Muscle layer of colon (tissue), 2 donors: ENCODE data around the gene TRMT10C.
"Not testable (repeated sequence)": the region's sequence is repeated elsewhere in the genome, so short reads cannot be mapped to it uniquely, and the experiment has no call there.

Experiments
- H3K27ac ChIP-seq: one replicate; pipeline ENCODE4 v1.7.0; 2013; ENCODE audit warnings: low read depth, mild to moderate bottlenecking, low read length, moderate library complexity
- H3K27me3 ChIP-seq, 2 donors: one replicate each; pipeline ENCODE4 v1.7.0; 2013; ENCODE audit warnings: low read length in 2 of 2, mild to moderate bottlenecking in 2 of 2; ENCODE audit not compliant: insufficient read depth in 2 of 2, control insufficient read depth in 1 of 2
- H3K36me3 ChIP-seq: one replicate; pipeline ENCODE4 v1.7.0; 2013; ENCODE audit warnings: mild to moderate bottlenecking, low read length; ENCODE audit not compliant: insufficient read depth
- H3K4me1 ChIP-seq: one replicate; pipeline ENCODE4 v1.7.0; 2013; ENCODE audit warnings: mild to moderate bottlenecking, low read length; ENCODE audit not compliant: insufficient read depth
- H3K4me3 ChIP-seq, 2 donors: one replicate each; pipeline ENCODE4 v1.7.0; 2013; ENCODE audit warnings: low read length in 2 of 2, low read depth in 1 of 2, mild to moderate bottlenecking in 1 of 2, moderate library complexity in 1 of 2
- H3K9ac ChIP-seq: one replicate; pipeline ENCODE4 v1.7.0; 2013; ENCODE audit warnings: low read length
- H3K9me3 ChIP-seq: one replicate; pipeline ENCODE4 v1.7.0; 2013; ENCODE audit warnings: mild to moderate bottlenecking, low read length
- donor health status: abdominal sarcoma.
- donor health status: Adenocarcinoma of cecum.

TRMT10C gene

DNA sequence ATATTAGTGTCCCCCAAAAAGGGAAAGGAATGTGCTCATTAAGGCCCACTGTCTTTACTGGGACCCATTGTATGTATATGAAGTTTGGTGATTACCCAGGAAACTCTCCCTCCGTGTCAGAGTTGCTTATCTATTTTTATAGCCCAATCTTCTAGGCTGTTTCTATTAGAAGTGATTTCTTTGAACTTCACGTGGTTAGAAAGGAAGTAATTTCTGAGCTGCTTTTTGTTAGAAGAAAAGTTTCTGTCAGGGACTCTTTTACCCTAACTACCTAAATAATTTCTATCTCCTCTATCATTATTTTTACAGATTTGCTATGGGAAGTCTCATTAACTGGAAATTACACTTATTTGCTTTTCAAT lies 31.0 kb upstream of the TRMT10C start:
- no peak overlapping the region for H3K4me3 ChIP-seq
- H3K9ac ChIP-seq, result no peak overlapping the region
- H3K27ac ChIP-seq, result no peak overlapping the region
- H3K27me3 ChIP-seq, result no peaks in the 10 kb centered on the region
- H3K36me3 ChIP-seq, result no peaks in the 10 kb centered on the region
- no peaks in the 10 kb centered on the region for H3K9me3 ChIP-seq
- peaks cover 15% of the 10 kb centered on the region for H3K4me1 ChIP-seq

GRCh38 chr3:101531473-101532086 lies 30.1 kb upstream of the TRMT10C start:
- peaks cover 15% of the 10 kb centered on the region for H3K4me1 ChIP-seq
- no peak overlapping the region for H3K4me3 ChIP-seq
- no peaks in the 10 kb centered on the region for H3K27me3 ChIP-seq
- H3K9ac ChIP-seq, result no peak overlapping the region
- no peak overlapping the region for H3K27ac ChIP-seq
- no peaks in the 10 kb centered on the region for H3K36me3 ChIP-seq
- no peaks in the 10 kb centered on the region for H3K9me3 ChIP-seq

DNA sequence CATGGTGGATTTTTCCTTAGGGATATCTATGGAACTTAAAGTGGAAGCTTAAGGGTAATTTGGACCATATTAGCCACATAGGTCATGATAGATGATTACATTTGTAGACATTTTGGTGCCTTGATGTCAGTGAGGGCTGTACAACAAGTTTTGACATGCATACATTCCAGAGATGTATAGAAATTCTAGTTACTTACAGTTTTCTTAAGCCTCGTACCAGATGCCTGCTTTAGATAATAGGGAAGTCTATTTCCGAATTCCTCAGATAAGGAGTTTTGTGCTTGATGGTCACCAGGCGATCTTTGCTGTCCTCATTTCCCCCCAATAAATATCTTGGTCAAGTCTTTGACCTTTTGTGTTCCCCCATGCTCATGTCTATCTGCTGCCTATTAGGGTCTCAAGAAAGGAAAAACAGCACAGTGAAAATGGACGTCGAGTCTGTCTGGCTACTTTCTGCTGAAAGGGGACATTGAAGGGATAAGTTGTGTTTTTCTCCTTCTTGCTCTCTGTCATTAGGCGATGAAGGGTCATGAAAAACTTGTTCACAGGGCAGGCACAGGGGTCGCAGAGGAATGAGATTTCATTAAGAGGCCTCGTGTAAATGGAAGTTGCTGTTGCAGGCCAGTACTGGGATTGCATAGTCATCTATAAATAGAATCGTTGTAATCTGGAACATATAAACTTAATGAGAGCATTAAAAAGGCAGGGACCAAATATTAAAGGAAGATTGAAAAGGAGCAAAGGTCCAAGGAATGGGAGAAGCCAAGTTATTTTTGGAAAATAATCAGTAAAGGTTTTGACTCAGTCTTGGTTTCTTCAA lies 28.7 kb upstream of the TRMT10C start:
- peaks cover 15% of the 10 kb centered on the region for H3K4me1 ChIP-seq
- no peak overlapping the region for H3K27ac ChIP-seq
- no peaks in the 10 kb centered on the region for H3K36me3 ChIP-seq

DNA sequence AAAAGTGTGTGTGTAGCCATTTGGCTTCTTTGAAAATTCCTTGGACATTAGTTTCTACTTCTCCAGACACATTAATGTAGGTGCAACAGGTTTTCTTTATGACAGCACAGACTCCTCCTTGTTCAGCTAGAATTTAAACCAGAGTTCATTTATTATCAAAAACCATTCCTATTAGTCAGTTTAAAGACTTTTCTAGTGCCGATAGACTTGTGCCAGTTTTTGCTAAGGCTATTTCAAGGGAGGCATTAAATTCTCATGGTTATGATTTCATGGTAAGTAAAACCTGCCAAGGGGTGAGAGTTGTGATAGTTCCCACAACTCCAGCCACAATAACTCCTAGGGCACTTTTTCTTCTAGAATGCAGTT lies 28.1 kb upstream of the TRMT10C start:
- no peak overlapping the region for H3K4me3 ChIP-seq
- H3K4me1 ChIP-seq, result peaks cover 15% of the 10 kb centered on the region
- H3K9me3 ChIP-seq, result no peaks in the 10 kb centered on the region
- H3K27ac ChIP-seq, result no peak overlapping the region
- no peaks in the 10 kb centered on the region for H3K27me3 ChIP-seq
- no peaks in the 10 kb centered on the region for H3K36me3 ChIP-seq
- H3K9ac ChIP-seq, result no peak overlapping the region

More for the DNA sequence above, 28.7 kb upstream of the TRMT10C start:
- H3K27me3 ChIP-seq, result no peaks in the 10 kb centered on the region
- no peak overlapping the region for H3K9ac ChIP-seq
- no peak overlapping the region for H3K4me3 ChIP-seq
- no peaks in the 10 kb centered on the region for H3K9me3 ChIP-seq

- no peak overlapping the region for H3K27ac ChIP-seq
Measured at GRCh38 chr3:101535221-101535620, 26.4 kb upstream of the TRMT10C start.

GRCh38 chr3:101536266-101536665 lies 25.4 kb upstream of the TRMT10C start:
- H3K9ac ChIP-seq, result no peak overlapping the region
- H3K27ac ChIP-seq, result no peak overlapping the region
- H3K4me3 ChIP-seq, result no peak overlapping the region
- peaks cover 15% of the 10 kb centered on the region for H3K4me1 ChIP-seq
- no peaks in the 10 kb centered on the region for H3K36me3 ChIP-seq
- H3K9me3 ChIP-seq, result no peaks in the 10 kb centered on the region
- H3K27me3 ChIP-seq, result no peaks in the 10 kb centered on the region

More at GRCh38 chr3:101535221-101535620, 26.4 kb upstream of the TRMT10C start:
- Histone ChIP-seq H3K36me3 (no peaks in the 10 kb centered on the region), H3K9me3 (no peaks in the 10 kb centered on the region), H3K4me3 (no peak overlapping the region), H3K27me3 (no peaks in the 10 kb centered on the region), H3K9ac (no peak overlapping the region), H3K4me1 (peaks cover 15% of the 10 kb centered on the region)

GRCh38 chr3:101536955-101537354 lies 24.7 kb upstream of the TRMT10C start:
- not testable (repeated sequence) for H3K9ac ChIP-seq, H3K27ac ChIP-seq, H3K27me3 ChIP-seq, H3K9me3 ChIP-seq, H3K36me3 ChIP-seq, H3K4me3 ChIP-seq
- H3K4me1 ChIP-seq, result peaks cover 15% of the 10 kb centered on the region

DNA sequence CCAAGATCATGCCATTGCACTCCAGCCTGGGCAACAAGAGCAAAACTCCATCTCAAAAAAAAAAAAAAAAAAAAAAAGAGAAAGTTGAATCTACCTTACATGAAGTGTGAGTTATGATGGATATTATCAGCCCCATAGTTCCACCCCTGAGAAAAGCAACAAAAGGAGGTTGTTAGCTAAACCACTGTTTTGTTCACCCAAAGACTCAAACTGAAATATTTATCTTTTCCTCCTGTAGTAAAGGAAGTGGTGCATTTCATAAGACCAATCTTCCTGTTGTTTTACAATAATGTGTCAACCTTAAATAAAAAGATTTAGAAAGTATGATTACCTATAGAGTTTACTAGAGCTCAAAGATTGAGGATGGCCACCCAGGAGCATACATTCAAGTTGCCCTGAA lies 18.7 kb upstream of the TRMT10C start:
- H3K9me3 ChIP-seq, result no peaks in the 10 kb centered on the region
- H3K4me3 ChIP-seq, result no peak overlapping the region
- no peak overlapping the region for H3K9ac ChIP-seq
- H3K27ac ChIP-seq, result no peak overlapping the region
- no peaks in the 10 kb centered on the region for H3K27me3 ChIP-seq
- H3K4me1 ChIP-seq, result no peaks in the 10 kb centered on the region
- no peaks in the 10 kb centered on the region for H3K36me3 ChIP-seq

DNA sequence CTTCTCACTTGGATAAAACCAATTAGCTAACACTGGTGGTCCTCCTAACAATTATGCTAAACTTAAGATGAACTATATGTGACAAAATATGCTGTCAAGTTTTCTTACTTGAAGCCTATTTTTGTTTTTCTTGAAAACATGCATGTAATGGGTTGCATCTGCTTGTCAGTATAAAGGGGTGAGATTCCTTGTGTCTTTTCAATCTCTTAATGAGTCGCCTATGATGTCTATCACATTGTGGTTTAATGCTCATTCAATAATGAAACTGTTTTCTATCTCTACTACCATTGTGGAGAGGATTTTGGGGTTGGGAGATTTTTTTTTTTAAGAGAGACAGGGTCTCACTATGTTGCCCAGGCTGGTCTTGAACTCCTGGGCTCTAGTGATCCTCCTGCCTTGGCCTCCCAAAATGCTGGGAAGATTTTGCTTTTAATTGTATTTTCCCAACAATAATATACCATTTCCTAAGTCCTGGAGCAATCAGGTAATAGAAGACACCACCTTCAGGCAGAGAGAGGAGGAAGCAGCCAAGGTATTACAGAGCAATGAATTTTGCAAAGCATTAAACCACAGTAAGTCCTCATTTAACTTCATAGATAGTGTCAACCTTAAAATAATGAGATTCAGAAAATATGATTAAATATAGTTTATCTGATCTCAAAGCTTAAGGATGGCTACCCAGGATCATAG lies 17.4 kb upstream of the TRMT10C start:
- no peak overlapping the region for H3K27ac ChIP-seq
- H3K9me3 ChIP-seq, result no peaks in the 10 kb centered on the region
- H3K4me3 ChIP-seq, result no peak overlapping the region
- no peak overlapping the region for H3K9ac ChIP-seq
- no peaks in the 10 kb centered on the region for H3K36me3 ChIP-seq
- H3K4me1 ChIP-seq, result no peaks in the 10 kb centered on the region
- no peaks in the 10 kb centered on the region for H3K27me3 ChIP-seq

DNA sequence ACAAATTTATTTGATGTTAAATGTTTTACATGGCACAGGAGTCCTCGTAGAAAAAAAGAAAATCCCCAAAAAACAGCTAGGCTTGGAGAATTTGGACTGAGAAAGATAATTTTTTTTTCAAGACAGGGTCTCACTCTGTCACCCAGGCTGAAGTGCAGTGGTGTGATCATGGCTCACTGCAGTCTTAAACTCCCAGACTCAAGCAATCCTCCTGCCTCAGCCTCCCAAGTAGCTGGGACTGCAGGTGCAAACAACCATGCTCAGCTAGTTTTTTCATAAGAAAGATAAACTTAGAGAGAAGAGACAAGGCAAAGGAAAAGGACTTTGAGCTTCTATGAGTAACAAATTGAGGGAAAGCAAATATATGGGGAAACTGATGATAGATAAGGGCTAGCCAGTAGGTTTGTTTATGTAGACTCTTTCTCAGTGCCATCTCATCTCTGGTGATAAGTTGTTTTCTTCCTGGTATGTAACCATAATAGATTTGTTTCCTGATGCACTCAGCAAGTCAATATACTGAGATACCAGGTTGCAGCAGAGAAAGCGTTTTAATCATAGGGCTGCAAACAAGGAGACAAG lies 13.1 kb upstream of the TRMT10C start:
- H3K27me3 ChIP-seq, result no peaks in the 10 kb centered on the region
- no peak overlapping the region for H3K4me3 ChIP-seq
- H3K36me3 ChIP-seq, result no peaks in the 10 kb centered on the region
- H3K9me3 ChIP-seq, result no peaks in the 10 kb centered on the region
- H3K9ac ChIP-seq, result no peak overlapping the region
- no peak overlapping the region for H3K27ac ChIP-seq
- no peaks in the 10 kb centered on the region for H3K4me1 ChIP-seq

- H3K27me3 ChIP-seq, result no peaks in the 10 kb centered on the region
- no peak overlapping the region for H3K27ac ChIP-seq
- no peaks in the 10 kb centered on the region for H3K36me3 ChIP-seq
- H3K9me3 ChIP-seq, result no peaks in the 10 kb centered on the region
- no peak overlapping the region for H3K9ac ChIP-seq
- no peaks in the 10 kb centered on the region for H3K4me1 ChIP-seq
- no peak overlapping the region for H3K4me3 ChIP-seq
Measured at GRCh38 chr3:101549473-101549872, 12.2 kb upstream of the TRMT10C start.
